K562 (cell line): ENCODE results near the gene HOGA1. TPM values are rescaled to one million over a fixed set of nuclear protein-coding genes. Genes with fewer than 3 reads are reported as not detected.
A peak's percentile ranks its signal among the peaks of the same experiment; 100 is the strongest.

Experiments used
- ATAC-seq: fragments of 200-7000 bp; cut with Tn5 transposase; 3 replicates; pipeline ENCODE4 v1.9.1; 2020; ENCODE audit warnings: moderate library complexity
- BruUV-seq: library from RNA; stranded (reverse); fragments of 400-500 nt; replicated peaks from 2 replicates; lab custom pipeline; 2021; lab: Mats Ljungman, UMichigan
- CTCF ChIA-PET: fragments of 300-600 bp; formaldehyde crosslinking; extraction: SDS; loops from one replicate; lab custom pipeline; 2021; ENCODE audit warnings: low intra/inter-chr PET ratio; lab: Yijun Ruan, JAX
- POLR2A ChIA-PET: fragments of 300-600, 350-650 bp; sonication (Branson Sonifier 250); formaldehyde crosslinking; extraction: SDS; loops from one replicate; lab custom pipeline; 2021; ENCODE audit warnings: antibody characterized with exemption, inconsistent platforms; lab: Yijun Ruan, JAX
- DNase-seq, 4 experiments: peaks; one replicate each; pipeline versions ENCODE4 v3.0.0 to v3.0.0-alpha.2; 2011 to 2018; ENCODE audit warnings: low spot score in 3 of 4, mixed read lengths in 3 of 4; ENCODE audit errors: extremely low read depth in 1 of 4
- FAIRE-seq: peaks from 2 replicates; lab custom pipeline; 2011; peaks lifted over from hg19 to GRCh38; lab: Jason Lieb, UNC
- H2AFZ ChIP-seq: 2 replicates; pipeline ENCODE4 v1.6.0; 2011; ENCODE audit warnings: low read depth, low read length, control low read depth, inconsistent platforms
- H3K27ac ChIP-seq: fragments of 200-600 bp; 3 replicates; pipeline ENCODE4 v1.8.0; 2011; ENCODE audit warnings: low read depth, mild to moderate bottlenecking, control low read depth, inconsistent platforms, low read length, moderate library complexity, mixed read lengths; ENCODE audit errors: extremely low read depth
- H3K27me3 ChIP-seq, 2 experiments: fragments of 300-600 bp in 1 of 2; 2 replicates in 1 of 2; 3 replicates in 1 of 2; pipeline versions ENCODE4 v1.6.0 to v1.8.0; 2011; ENCODE audit warnings: inconsistent platforms in 2 of 2, low read length in 2 of 2, mild to moderate bottlenecking in 1 of 2, mixed read lengths in 1 of 2, moderate library complexity in 1 of 2; ENCODE audit not compliant: control insufficient read depth in 2 of 2, insufficient read depth in 2 of 2
- H3K36me3 ChIP-seq: fragments of 300-600 bp; 3 replicates; pipeline ENCODE4 v1.8.0; 2011; ENCODE audit warnings: mild to moderate bottlenecking, low read length, inconsistent platforms; ENCODE audit not compliant: control insufficient read depth, insufficient read depth
- H3K4me1 ChIP-seq, 2 experiments: fragments of 200-600 bp in 1 of 2; replicated peaks in 1 of 2; 2 replicates in 1 of 2; 3 replicates in 1 of 2; pipeline versions ENCODE4 v1.5.1 to v1.8.0; 2011; ENCODE audit warnings: inconsistent platforms in 2 of 2, low read length in 2 of 2, mild to moderate bottlenecking in 1 of 2, mixed read lengths in 1 of 2, moderate library complexity in 1 of 2; ENCODE audit not compliant: control insufficient read depth in 2 of 2, insufficient read depth in 2 of 2
- H3K4me2 ChIP-seq: 2 replicates; pipeline ENCODE4 v1.6.1; 2011; ENCODE audit warnings: low read length, control low read depth, inconsistent platforms, mixed read lengths; ENCODE audit not compliant: insufficient read depth
- H3K4me3 ChIP-seq: fragments of 200-600 bp; sonication (generic), shearing (Covaris generic); 2 replicates; pipeline ENCODE4 v1.5.1; 2016; ENCODE audit warnings: control low read depth, inconsistent platforms
- H3K79me2 ChIP-seq: fragments of 200-600 bp; 3 replicates; pipeline ENCODE4 v1.8.0; 2011; ENCODE audit warnings: low read length, inconsistent platforms; ENCODE audit not compliant: control insufficient read depth, insufficient read depth
- H3K9ac ChIP-seq, 2 experiments: 2 replicates each; pipeline versions ENCODE4 v1.6.0 to v1.6.1; 2011; ENCODE audit warnings: low read depth in 2 of 2, low read length in 2 of 2, control low read depth in 1 of 2, inconsistent platforms in 1 of 2, mild to moderate bottlenecking in 1 of 2, mixed read lengths in 1 of 2; ENCODE audit not compliant: insufficient read depth in 1 of 2
- H3K9me1 ChIP-seq: one replicate; pipeline ENCODE4 v1.6.0; 2011; ENCODE audit warnings: inconsistent platforms, mild to moderate bottlenecking, low read length, moderate library complexity; ENCODE audit not compliant: control insufficient read depth, insufficient read depth
- H3K9me3 ChIP-seq: replicated peaks from 2 replicates; pipeline ENCODE4 v1.5.1; 2011; ENCODE audit warnings: low read depth, low read length, inconsistent platforms; ENCODE audit not compliant: control insufficient read depth, insufficient read depth
- H4K20me1 ChIP-seq: replicated peaks from 2 replicates; pipeline ENCODE4 v1.6.1; 2011; ENCODE audit warnings: low read length, inconsistent platforms, mixed read lengths; ENCODE audit not compliant: control insufficient read depth, insufficient read depth
- MEF2A ChIP-seq: IDR thresholded peaks from 2 replicates; pipeline ENCODE4 v1.6.1; 2011; ENCODE audit warnings: low read depth, mild to moderate bottlenecking, low read length, moderate library complexity; ENCODE audit not compliant: control insufficient read depth
- NR3C1 ChIP-seq: sonication (generic); formaldehyde crosslinking; IDR thresholded peaks from 2 replicates; pipeline ENCODE4 v1.8.1; 2022; ENCODE audit warnings: missing genetic modification reagents
- WGBS: fragments of 100-300 bp; shearing (Covaris generic); methylation state at CpG from one replicate; pipeline ENCODE4 v1.1.6; 2016; ENCODE audit warnings: low coverage, mixed read lengths; ENCODE audit not compliant: insufficient coverage; ENCODE audit errors: missing lambda C conversion rate; 5-methylcytosine and 5-hydroxymethylcytosine counted together
- in situ Hi-C: fragments of 300-500 bp; cut with MboI; formaldehyde crosslinking; loops from 4 replicates; pipeline ENCODE4 v1.15.0; 2018; ENCODE audit warnings: inconsistent platforms, mixed read lengths
- intact Hi-C: fragments of 100-400 bp; cut with micrococcal nuclease; formaldehyde crosslinking; loops from 2 replicates; pipeline ENCODE4 v1.14.2; 2022
- polyA plus RNA-seq, 8 experiments: library from polyadenylated mRNA; depleted of rRNA in 4 of 8; stranded (reverse) in 5 of 8; unstranded in 3 of 8; fragments of >200 nt; fragmentation: Nextera tagmentation in 2 of 8; fragmentation: Illumina TruSeq in 1 of 8; extraction: Ambion mirVana in 2 of 8; extraction: Trizol in 1 of 8; gene quantifications; 2 replicates each; pipeline versions ENCODE4 v1.2.1 to v1.2.3, GENCODE V29; 2011 to 2014; ENCODE audit warnings: inconsistent platforms in 1 of 8, missing spikeins in 1 of 8
- total RNA-seq, 7 experiments: library from RNA; depleted of rRNA in 6 of 7; stranded (reverse); fragments of >200 nt in 6 of 7; fragmentation: Illumina TruSeq in 2 of 7; extraction: Trizol in 2 of 7; gene quantifications; 2 replicates each; pipeline versions ENCODE4 v1.2.1 to v1.2.3, GENCODE V29; 2011 to 2021; ENCODE audit warnings: low replicate concordance in 1 of 7
- TF ChIP-seq, protein P1 (sequence below): sonication (generic); IDR thresholded peaks from 2 replicates; pipeline ENCODE4 v1.6.1; 2016
- TF ChIP-seq, protein P2 (sequence below): fragments of 450-650 bp; IDR thresholded peaks from 2 replicates; pipeline ENCODE4 v1.6.1; 2017; ENCODE audit warnings: mild to moderate bottlenecking, moderate library complexity
- TF ChIP-seq, protein P3 (sequence below): fragments of 250-450 bp; sonication (Bioruptor Pico); IDR thresholded peaks from 2 replicates; pipeline ENCODE4 v1.4.0; 2020

The HOGA1 gene
- total and polyA plus RNA-seq, 9 of the 15 experiments (the other 6 are each of a cell fraction or from before 2014, with no cell fraction given) = not detected

DNA sequence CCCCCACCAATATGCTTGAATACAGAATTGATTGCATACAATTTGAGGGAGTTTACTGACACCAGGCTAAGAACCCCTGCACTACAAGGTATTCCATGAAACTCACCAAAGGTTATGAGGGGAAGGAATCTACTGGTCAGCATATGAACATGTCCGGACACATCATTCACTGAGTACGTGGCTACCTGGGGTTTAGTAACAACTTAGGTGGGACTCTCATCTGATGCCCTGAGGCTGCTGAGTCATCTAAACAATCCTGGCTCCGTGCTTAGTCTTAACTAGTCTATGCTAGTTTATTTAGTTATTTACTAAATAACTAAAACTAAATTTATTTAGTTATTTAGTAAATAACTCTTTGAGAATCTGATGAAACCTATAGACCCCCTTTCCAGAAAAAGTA is 67.6 kb downstream of the HOGA1 start (continued):
- TF ChIP-seq, protein P1, sequence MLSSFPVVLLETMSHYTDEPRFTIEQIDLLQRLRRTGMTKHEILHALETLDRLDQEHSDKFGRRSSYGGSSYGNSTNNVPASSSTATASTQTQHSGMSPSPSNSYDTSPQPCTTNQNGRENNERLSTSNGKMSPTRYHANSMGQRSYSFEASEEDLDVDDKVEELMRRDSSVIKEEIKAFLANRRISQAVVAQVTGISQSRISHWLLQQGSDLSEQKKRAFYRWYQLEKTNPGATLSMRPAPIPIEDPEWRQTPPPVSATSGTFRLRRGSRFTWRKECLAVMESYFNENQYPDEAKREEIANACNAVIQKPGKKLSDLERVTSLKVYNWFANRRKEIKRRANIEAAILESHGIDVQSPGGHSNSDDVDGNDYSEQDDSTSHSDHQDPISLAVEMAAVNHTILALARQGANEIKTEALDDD = peak; percentile 69

DNA sequence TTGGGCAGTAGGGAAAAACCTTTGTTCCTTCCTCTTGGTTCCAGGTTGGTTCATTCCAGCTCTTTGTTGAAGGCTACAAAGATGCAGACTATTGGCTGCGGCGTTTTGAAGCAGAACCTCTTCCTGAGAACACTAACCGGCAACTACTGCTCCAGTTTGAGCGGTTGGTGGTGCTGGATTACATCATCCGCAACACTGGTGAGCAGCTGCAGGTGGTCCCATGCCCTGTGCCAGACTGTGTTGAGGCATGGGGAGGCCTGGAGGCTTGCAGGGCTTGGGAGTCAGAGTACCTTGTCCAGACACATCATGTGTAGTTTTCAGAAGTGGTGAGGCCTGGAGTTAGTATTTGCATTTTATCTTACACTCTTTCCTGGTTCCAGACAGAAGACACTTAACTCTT is 72.6 kb downstream of the HOGA1 start:
- Histone ChIP-seq H2AFZ (no peak overlapping the region), H3K9me3 (no peaks in the 10 kb centered on the region), H3K36me3 (peaks cover 73% of the 10 kb centered on the region), H3K9me1 (no peaks in the 10 kb centered on the region), H3K4me3 (no peak overlapping the region), H3K27ac (no peak overlapping the region), H3K4me1 (peaks cover 14 to 19% of the 10 kb centered on the region in 2 experiments; a peak in 4 of 5 replicates), H3K79me2 (peaks cover 11% of the 10 kb centered on the region; the same call in 2 of the 3 replicates), H3K27me3 (no peaks in the 10 kb centered on the region), H3K4me2 (no peak overlapping the region), H3K9ac (no peak overlapping the region), H4K20me1 (no peaks in the 10 kb centered on the region)
- no peak for ATAC-seq
- no peak for FAIRE-seq
- intact Hi-C loops (no loop called here), in situ Hi-C loops (no loop called here)
- POLR2A ChIA-PET = no interaction called here
- 100% methylated on average over 3 of the region's 5 CpGs for WGBS
- DNase-seq = no peak
- no TSS peak for BruUV-seq
- TF ChIP-seq, protein P2, sequence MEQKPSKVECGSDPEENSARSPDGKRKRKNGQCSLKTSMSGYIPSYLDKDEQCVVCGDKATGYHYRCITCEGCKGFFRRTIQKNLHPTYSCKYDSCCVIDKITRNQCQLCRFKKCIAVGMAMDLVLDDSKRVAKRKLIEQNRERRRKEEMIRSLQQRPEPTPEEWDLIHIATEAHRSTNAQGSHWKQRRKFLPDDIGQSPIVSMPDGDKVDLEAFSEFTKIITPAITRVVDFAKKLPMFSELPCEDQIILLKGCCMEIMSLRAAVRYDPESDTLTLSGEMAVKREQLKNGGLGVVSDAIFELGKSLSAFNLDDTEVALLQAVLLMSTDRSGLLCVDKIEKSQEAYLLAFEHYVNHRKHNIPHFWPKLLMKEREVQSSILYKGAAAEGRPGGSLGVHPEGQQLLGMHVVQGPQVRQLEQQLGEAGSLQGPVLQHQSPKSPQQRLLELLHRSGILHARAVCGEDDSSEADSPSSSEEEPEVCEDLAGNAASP = no peak
- no peak for TF ChIP-seq NR3C1 (CRISPR knock-in tag)
- no peak for TF ChIP-seq MEF2A
- TF ChIP-seq, protein P3, sequence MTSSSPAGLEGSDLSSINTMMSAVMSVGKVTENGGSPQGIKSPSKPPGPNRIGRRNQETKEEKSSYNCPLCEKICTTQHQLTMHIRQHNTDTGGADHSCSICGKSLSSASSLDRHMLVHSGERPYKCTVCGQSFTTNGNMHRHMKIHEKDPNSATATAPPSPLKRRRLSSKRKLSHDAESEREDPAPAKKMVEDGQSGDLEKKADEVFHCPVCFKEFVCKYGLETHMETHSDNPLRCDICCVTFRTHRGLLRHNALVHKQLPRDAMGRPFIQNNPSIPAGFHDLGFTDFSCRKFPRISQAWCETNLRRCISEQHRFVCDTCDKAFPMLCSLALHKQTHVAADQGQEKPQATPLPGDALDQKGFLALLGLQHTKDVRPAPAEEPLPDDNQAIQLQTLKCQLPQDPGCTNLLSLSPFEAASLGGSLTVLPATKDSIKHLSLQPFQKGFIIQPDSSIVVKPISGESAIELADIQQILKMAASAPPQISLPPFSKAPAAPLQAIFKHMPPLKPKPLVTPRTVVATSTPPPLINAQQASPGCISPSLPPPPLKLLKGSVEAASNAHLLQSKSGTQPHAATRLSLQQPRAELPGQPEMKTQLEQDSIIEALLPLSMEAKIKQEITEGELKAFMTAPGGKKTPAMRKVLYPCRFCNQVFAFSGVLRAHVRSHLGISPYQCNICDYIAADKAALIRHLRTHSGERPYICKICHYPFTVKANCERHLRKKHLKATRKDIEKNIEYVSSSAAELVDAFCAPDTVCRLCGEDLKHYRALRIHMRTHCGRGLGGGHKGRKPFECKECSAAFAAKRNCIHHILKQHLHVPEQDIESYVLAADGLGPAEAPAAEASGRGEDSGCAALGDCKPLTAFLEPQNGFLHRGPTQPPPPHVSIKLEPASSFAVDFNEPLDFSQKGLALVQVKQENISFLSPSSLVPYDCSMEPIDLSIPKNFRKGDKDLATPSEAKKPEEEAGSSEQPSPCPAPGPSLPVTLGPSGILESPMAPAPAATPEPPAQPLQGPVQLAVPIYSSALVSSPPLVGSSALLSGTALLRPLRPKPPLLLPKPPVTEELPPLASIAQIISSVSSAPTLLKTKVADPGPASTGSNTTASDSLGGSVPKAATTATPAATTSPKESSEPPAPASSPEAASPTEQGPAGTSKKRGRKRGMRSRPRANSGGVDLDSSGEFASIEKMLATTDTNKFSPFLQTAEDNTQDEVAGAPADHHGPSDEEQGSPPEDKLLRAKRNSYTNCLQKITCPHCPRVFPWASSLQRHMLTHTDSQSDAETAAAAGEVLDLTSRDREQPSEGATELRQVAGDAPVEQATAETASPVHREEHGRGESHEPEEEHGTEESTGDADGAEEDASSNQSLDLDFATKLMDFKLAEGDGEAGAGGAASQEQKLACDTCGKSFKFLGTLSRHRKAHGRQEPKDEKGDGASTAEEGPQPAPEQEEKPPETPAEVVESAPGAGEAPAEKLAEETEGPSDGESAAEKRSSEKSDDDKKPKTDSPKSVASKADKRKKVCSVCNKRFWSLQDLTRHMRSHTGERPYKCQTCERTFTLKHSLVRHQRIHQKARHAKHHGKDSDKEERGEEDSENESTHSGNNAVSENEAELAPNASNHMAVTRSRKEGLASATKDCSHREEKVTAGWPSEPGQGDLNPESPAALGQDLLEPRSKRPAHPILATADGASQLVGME = no peak
- CTCF ChIA-PET = no interaction called here
